GM12865 (cell line): ENCODE results near the gene SMIM10L2A.
"Not testable (repeated sequence)": the region's sequence is repeated elsewhere in the genome, so short reads cannot be mapped to it uniquely, and the experiment has no call there.

Source experiments
- DNase-seq: peaks from one replicate; pipeline ENCODE4 v3.0.0; 2010; ENCODE audit warnings: low read depth
- H3K4me3 ChIP-seq: 2 replicates; pipeline ENCODE4 v1.5.1; 2011; ENCODE audit warnings: mild to moderate bottlenecking, low read depth, low read length, control low read depth
- CTCF ChIP-seq: IDR thresholded peaks from 2 replicates; pipeline ENCODE4 v1.5.1; 2011; ENCODE audit warnings: low read length, control low read depth, low read depth, inconsistent platforms; ENCODE audit not compliant: insufficient read depth; ENCODE audit errors: missing control alignments

Gene SMIM10L2A

GRCh38 chrX:135420831-135421230 lies 913 bp upstream of the SMIM10L2A start:
- DNase-seq, result no peak
- no peak for TF ChIP-seq CTCF
- H3K4me3 ChIP-seq, result no peak overlapping the region

DNA sequence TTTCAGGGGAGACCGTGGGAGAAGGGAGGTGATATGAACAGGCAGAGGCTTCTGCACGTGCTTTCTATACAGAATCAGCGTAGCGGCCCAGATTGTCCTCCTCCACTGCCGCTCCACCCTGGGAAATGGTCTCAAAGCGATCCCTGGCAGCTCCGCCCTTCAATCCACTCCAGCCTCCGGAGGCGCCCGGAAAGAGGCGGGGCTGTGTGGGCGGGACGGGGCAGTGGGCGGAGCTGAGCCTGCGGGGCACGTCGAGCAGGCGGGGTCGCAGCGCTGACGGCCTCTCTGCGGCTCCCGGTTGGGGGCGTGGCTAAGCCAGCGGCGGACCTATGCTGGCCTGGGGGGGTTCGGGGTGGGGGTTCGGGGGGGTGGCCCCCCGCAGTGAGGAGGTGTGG lies 210 bp upstream of the SMIM10L2A start:
- peak overlapping the region; percentile 47 for H3K4me3 ChIP-seq
- no peak for TF ChIP-seq CTCF
- peak; percentile 74 for DNase-seq

GRCh38 chrX:135422810-135423168 lies 1.0 kb downstream of the SMIM10L2A start:
- DNase-seq, H3K4me3 ChIP-seq: not testable (repeated sequence)

DNA sequence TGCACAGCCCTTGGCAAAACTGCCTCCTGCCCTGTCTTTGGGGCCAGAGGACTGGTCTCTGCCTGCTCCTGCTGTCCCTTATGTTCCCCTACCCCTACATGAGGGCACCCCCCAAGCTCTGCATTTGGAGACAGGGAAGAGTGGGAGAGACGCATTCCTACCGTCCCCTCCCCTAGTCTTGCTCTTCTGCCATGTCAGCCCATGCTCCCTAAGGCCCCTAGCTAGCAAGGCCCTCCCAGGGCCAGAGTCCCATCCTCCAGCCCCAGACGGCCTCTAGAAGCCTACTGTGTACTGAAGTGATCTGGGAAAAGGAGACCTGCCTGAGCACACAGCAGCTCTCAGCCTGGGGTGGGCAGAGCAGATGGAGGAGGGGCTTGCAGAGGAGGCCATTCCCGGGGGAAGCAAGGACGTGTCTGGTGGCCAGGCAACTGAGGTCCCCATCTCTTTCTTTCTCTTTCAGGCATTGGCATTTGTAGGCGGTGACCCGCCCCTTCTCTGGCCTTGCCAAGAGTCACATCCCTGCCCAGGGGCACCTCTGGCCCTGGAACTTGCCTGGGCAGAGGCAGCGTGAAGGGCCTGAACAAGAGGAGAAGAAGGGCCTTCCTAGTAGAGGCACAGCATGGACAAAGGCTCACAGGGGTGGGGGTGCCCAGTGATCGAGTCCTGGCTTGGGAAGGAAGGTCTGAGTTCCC lies 1.6 kb downstream of the SMIM10L2A start:
- not testable (repeated sequence) for H3K4me3 ChIP-seq, DNase-seq

GRCh38 chrX:135424469-135424868 lies 2.7 kb downstream of the SMIM10L2A start:
- DNase-seq, result no peak
- no peak for TF ChIP-seq CTCF
- no peak overlapping the region for H3K4me3 ChIP-seq

DNA sequence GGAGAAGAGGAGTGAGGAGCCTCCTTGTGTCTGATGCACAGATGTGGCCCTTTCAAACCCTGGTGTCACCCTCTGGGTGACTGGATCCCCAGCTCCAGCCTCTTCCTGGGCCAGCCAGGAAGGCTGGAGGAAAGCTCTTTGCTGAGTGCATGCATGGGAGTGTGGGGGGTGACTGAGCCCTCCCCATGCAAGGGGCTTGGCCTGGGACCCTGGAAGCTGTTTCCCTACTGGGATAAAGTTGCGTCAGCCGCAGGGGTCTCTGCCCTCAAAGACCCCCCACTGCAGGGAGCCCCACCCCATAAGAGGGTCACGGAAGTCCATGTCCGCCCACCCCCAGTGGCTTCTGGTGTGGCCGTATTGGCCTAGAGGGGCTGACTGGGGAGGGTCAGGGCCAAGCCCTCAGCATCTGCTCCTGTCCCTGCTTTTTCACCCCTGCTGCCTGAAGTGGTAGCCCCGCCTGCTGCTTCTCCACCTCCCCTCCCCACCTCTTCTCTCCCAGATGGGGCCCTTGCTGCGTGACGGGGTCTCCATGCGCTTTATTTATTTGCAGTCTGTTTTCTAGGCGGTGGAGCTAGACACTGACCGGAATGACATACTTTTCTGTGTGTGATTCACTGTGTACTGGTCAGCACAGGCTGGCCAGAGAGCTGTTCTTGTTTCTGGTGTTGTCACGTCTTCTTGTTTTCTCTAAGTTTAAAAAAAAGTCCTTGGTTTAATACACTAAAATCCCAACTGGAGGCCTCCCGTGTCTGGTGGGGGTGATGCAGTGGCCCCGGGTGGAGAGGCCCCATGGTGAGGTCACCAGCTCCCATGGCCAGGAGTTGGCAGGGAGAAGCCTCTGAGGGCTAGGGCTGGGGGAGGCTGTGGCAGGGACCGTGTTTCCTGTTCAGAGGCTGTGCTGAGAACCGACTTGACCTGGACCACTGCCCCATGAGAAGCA lies 3.6 kb downstream of the SMIM10L2A start:
- DNase-seq, result no peak
- no peak for TF ChIP-seq CTCF
- H3K4me3 ChIP-seq, result no peak overlapping the region

DNA sequence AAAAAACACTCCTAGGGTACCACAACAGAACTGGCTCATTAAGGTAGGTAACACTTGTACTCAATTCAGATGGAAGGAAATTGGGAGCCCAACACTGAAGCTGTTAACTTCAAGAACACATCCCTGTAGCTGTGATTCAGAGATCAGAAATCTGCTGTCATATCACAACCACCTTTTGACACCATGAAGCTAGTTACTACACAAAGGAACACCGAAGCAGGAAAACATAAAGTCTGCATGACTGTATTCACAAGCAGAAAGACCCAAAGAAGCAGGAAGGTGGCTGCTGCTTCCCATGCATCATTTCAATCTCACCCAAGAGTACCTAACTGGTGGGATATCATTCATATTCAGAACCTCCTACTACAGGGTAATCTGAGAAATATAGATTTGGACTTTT lies 7.7 kb downstream of the SMIM10L2A start:
- no peak overlapping the region for H3K4me3 ChIP-seq
- no peak for TF ChIP-seq CTCF
- DNase-seq, result no peak

GRCh38 chrX:135431886-135432285 lies 10.1 kb downstream of the SMIM10L2A start:
- no peak for DNase-seq
- no peak for TF ChIP-seq CTCF
- H3K4me3 ChIP-seq, result no peak overlapping the region
